ENCODE data around the gene PCED1B. TPM values are rescaled to one million over a fixed set of nuclear protein-coding genes. Genes with fewer than 3 reads are reported as not detected.
"Not testable (repeated sequence)": the region's sequence is repeated elsewhere in the genome, so short reads cannot be mapped to it uniquely, and the experiment has no call there.

The PCED1B gene
- total RNA-seq, 2 donors from 2014 or later = 2.3 to 14.2 TPM

- WGBS, 2 donors = 39 to 69% methylated on average over 3 of the region's 3 CpGs
- Histone ChIP-seq H3K27me3 (no peaks in the 10 kb centered on the region), H3K27ac (no peak overlapping the region), H3K4me3 (no peak overlapping the region), H3K9me3 (no peaks in the 10 kb centered on the region), H3K4me1 (peaks cover 21% of the 10 kb centered on the region), H3K36me3 (replicated peaks in 1 of 2; ENCODE audit: insufficient read depth in 1 of 2, low read depth in 2 of 2) (no peaks in the 10 kb centered on the region)
- ATAC-seq (no peak), DNase-seq (no peak)
- TF ChIP-seq CTCF (IDR thresholded peaks at IDR 0.05) = no peak
- no peak for TF ChIP-seq POLR2A (IDR thresholded peaks at IDR 0.05)
- intact Hi-C loops (cut with DNase I) = no loop called here
Observed at GRCh38 chr12:47190905-47191304, 111.5 kb downstream of the PCED1B start.

- Histone ChIP-seq H3K27me3 (no peaks in the 10 kb centered on the region), H3K36me3 (replicated peaks in 1 of 2; ENCODE audit: insufficient read depth in 1 of 2, low read depth in 2 of 2) (no peaks in the 10 kb centered on the region), H3K4me1 (peaks cover 18% of the 10 kb centered on the region), H3K27ac (no peak overlapping the region), H3K9me3 (no peaks in the 10 kb centered on the region), H3K4me3 (no peak overlapping the region)
- WGBS, 2 donors = 83 to 88% methylated on average over 4 of the region's 4 CpGs
- TF ChIP-seq POLR2A (IDR thresholded peaks at IDR 0.05) = no peak
- no peak for TF ChIP-seq CTCF (IDR thresholded peaks at IDR 0.05)
- ATAC-seq (no peak), DNase-seq (no peak)
- intact Hi-C loops (cut with DNase I) = no loop called here
Observed at GRCh38 chr12:47192051-47192450, 112.6 kb downstream of the PCED1B start.

GRCh38 chr12:47193066-47193465 lies 113.6 kb downstream of the PCED1B start:
- intact Hi-C loops (cut with DNase I) = no loop called here
- Histone ChIP-seq H3K27ac (no peak overlapping the region), H3K4me1 (peaks cover 18% of the 10 kb centered on the region), H3K27me3 (no peaks in the 10 kb centered on the region), H3K9me3 (no peaks in the 10 kb centered on the region), H3K4me3 (no peak overlapping the region), H3K36me3 (replicated peaks in 1 of 2; ENCODE audit: insufficient read depth in 1 of 2, low read depth in 2 of 2) (no peaks in the 10 kb centered on the region)
- 93 to 98% methylated on average over 3 of the region's 3 CpGs for WGBS, 2 donors
- no peak for TF ChIP-seq CTCF (IDR thresholded peaks at IDR 0.05)
- no peak for TF ChIP-seq POLR2A (IDR thresholded peaks at IDR 0.05)
- DNase-seq (no peak), ATAC-seq (no peak)

GRCh38 chr12:47194501-47194900 lies 115.1 kb downstream of the PCED1B start:
- no peaks in the 10 kb centered on the region for H3K27me3 ChIP-seq
- no peaks in the 10 kb centered on the region for H3K9me3 ChIP-seq
- intact Hi-C loops (cut with DNase I) = no loop called here
- no peaks in the 10 kb centered on the region for H3K36me3 ChIP-seq (replicated peaks in 1 of 2; ENCODE audit: insufficient read depth in 1 of 2, low read depth in 2 of 2)
- 13 to 19% methylated on average over 4 of the region's 4 CpGs for WGBS, 2 donors
- ATAC-seq (no peak), DNase-seq (no peak)
- TF ChIP-seq POLR2A (IDR thresholded peaks at IDR 0.05) = no peak
- H3K27ac ChIP-seq = no peak overlapping the region
- H3K4me3 ChIP-seq = no peak overlapping the region
- H3K4me1 ChIP-seq = peaks cover 5% of the 10 kb centered on the region

GRCh38 chr12:47200446-47200845 lies 121.0 kb downstream of the PCED1B start:
- Histone ChIP-seq H3K27ac (no peak overlapping the region), H3K27me3 (no peaks in the 10 kb centered on the region), H3K4me3 (no peak overlapping the region), H3K4me1 (no peaks in the 10 kb centered on the region), H3K36me3 (replicated peaks in 1 of 2; ENCODE audit: insufficient read depth in 1 of 2, low read depth in 2 of 2) (no peaks in the 10 kb centered on the region), H3K9me3 (no peaks in the 10 kb centered on the region)
- 68 to 81% methylated on average over 2 of the region's 2 CpGs for WGBS, 2 donors
- ATAC-seq (no peak), DNase-seq (no peak)
- intact Hi-C loops (cut with DNase I) = no loop called here
- TF ChIP-seq POLR2A (IDR thresholded peaks at IDR 0.05) = no peak
- TF ChIP-seq CTCF (IDR thresholded peaks at IDR 0.05) = no peak

- WGBS, 2 donors = 79 to 87% methylated on average over 6 of the region's 6 CpGs
- H3K9me3 ChIP-seq; H3K4me3 ChIP-seq; ATAC-seq; H3K27ac ChIP-seq; H3K27me3 ChIP-seq; H3K36me3 ChIP-seq (replicated peaks in 1 of 2; ENCODE audit: insufficient read depth in 1 of 2, low read depth in 2 of 2); intact Hi-C loops (cut with DNase I); DNase-seq; H3K4me1 ChIP-seq: not testable (repeated sequence)
Observed at GRCh38 chr12:47201190-47201589, 121.8 kb downstream of the PCED1B start.
